ENCODE data around the gene COLGALT1. TPM values are rescaled to one million over a fixed set of nuclear protein-coding genes. Genes with fewer than 3 reads are reported as not detected.

Gene COLGALT1
- total and polyA plus RNA-seq, 4 donors, result 14.4 to 32.2 (median 22.5) TPM

DNA sequence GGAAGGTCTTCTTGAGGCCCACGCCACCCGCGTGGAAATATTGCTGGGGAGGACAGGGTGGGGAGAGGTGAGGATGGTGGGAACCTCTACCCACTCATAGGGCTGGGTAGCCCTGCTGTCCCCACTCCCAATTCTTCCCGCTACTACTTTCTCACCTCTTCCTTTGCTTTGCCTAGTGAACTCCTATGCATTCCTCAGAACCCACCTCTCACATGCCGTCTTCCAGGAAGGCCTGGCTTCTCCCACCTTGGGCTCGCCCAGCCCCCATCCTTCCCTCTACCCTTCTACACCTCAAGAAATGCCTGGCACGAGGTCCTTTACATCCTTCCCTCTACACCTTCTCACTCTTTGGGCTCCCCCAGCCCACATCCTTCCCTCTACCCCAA lies 62.4 kb downstream of the COLGALT1 start:
- DNase-seq (ENCODE audit: low spot score), result no peak
- no peak overlapping the region for H3K27ac ChIP-seq (ENCODE audit: low read depth in 1 of 2, low read length in 2 of 2)
- H3K4me1 ChIP-seq (ENCODE audit: control insufficient read depth in 4 of 4, insufficient read depth in 4 of 4, low read length in 3 of 4), result peaks cover 0 to 2% (median 0%) of the 10 kb centered on the region in 4 donors
- 88% methylated on average over 7 of the region's 7 CpGs for WGBS
- H3K9ac ChIP-seq (ENCODE audit: low read depth in 1 of 2, low read length in 2 of 2), result no peak overlapping the region
- TF ChIP-seq, protein P1, sequence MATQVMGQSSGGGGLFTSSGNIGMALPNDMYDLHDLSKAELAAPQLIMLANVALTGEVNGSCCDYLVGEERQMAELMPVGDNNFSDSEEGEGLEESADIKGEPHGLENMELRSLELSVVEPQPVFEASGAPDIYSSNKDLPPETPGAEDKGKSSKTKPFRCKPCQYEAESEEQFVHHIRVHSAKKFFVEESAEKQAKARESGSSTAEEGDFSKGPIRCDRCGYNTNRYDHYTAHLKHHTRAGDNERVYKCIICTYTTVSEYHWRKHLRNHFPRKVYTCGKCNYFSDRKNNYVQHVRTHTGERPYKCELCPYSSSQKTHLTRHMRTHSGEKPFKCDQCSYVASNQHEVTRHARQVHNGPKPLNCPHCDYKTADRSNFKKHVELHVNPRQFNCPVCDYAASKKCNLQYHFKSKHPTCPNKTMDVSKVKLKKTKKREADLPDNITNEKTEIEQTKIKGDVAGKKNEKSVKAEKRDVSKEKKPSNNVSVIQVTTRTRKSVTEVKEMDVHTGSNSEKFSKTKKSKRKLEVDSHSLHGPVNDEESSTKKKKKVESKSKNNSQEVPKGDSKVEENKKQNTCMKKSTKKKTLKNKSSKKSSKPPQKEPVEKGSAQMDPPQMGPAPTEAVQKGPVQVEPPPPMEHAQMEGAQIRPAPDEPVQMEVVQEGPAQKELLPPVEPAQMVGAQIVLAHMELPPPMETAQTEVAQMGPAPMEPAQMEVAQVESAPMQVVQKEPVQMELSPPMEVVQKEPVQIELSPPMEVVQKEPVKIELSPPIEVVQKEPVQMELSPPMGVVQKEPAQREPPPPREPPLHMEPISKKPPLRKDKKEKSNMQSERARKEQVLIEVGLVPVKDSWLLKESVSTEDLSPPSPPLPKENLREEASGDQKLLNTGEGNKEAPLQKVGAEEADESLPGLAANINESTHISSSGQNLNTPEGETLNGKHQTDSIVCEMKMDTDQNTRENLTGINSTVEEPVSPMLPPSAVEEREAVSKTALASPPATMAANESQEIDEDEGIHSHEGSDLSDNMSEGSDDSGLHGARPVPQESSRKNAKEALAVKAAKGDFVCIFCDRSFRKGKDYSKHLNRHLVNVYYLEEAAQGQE (IDR thresholded peaks at IDR 0.05), result no peak
- TF ChIP-seq SP1 (IDR thresholded peaks at IDR 0.05) (no peak), FOXA1 (IDR thresholded peaks at IDR 0.05) (no peak), HNF4G (IDR thresholded peaks at IDR 0.05) (no peak), EGR1 (IDR thresholded peaks at IDR 0.05; ENCODE audit: low read depth in 2 of 2) (no peak), HNF4A (conservative IDR thresholded peaks at IDR 0.05) (no peak), YY1 (IDR thresholded peaks at IDR 0.05) (no peak), FOXA2 (IDR thresholded peaks at IDR 0.05) (no peak), NR2F2 (IDR thresholded peaks at IDR 0.05) (no peak), TAF1 (conservative IDR thresholded peaks at IDR 0.05) (no peak), JUND (IDR thresholded peaks at IDR 0.05) (no peak)
- TF ChIP-seq, protein P2, sequence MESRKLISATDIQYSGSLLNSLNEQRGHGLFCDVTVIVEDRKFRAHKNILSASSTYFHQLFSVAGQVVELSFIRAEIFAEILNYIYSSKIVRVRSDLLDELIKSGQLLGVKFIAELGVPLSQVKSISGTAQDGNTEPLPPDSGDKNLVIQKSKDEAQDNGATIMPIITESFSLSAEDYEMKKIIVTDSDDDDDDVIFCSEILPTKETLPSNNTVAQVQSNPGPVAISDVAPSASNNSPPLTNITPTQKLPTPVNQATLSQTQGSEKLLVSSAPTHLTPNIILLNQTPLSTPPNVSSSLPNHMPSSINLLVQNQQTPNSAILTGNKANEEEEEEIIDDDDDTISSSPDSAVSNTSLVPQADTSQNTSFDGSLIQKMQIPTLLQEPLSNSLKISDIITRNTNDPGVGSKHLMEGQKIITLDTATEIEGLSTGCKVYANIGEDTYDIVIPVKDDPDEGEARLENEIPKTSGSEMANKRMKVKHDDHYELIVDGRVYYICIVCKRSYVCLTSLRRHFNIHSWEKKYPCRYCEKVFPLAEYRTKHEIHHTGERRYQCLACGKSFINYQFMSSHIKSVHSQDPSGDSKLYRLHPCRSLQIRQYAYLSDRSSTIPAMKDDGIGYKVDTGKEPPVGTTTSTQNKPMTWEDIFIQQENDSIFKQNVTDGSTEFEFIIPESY (IDR thresholded peaks at IDR 0.05), result no peak
- TF ChIP-seq, protein P3, sequence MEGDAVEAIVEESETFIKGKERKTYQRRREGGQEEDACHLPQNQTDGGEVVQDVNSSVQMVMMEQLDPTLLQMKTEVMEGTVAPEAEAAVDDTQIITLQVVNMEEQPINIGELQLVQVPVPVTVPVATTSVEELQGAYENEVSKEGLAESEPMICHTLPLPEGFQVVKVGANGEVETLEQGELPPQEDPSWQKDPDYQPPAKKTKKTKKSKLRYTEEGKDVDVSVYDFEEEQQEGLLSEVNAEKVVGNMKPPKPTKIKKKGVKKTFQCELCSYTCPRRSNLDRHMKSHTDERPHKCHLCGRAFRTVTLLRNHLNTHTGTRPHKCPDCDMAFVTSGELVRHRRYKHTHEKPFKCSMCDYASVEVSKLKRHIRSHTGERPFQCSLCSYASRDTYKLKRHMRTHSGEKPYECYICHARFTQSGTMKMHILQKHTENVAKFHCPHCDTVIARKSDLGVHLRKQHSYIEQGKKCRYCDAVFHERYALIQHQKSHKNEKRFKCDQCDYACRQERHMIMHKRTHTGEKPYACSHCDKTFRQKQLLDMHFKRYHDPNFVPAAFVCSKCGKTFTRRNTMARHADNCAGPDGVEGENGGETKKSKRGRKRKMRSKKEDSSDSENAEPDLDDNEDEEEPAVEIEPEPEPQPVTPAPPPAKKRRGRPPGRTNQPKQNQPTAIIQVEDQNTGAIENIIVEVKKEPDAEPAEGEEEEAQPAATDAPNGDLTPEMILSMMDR (IDR thresholded peaks at IDR 0.05; ENCODE audit: low read depth, low read length, missing input control), result no peak
- TF ChIP-seq, protein P4, sequence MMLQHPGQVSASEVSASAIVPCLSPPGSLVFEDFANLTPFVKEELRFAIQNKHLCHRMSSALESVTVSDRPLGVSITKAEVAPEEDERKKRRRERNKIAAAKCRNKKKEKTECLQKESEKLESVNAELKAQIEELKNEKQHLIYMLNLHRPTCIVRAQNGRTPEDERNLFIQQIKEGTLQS (IDR thresholded peaks at IDR 0.05), result no peak
- H3K4me3 ChIP-seq (ENCODE audit: low read depth in 1 of 3, low read length in 3 of 3), result no peak overlapping the region
- H3K27me3 ChIP-seq (ENCODE audit: control insufficient read depth in 4 of 4, insufficient read depth in 4 of 4, low read length in 3 of 4), result peaks cover 0 to 3% (median 0%) of the 10 kb centered on the region in 4 donors
- H3K36me3 ChIP-seq (ENCODE audit: control insufficient read depth in 4 of 4, insufficient read depth in 3 of 4, low read depth in 1 of 4, low read length in 3 of 4), result no peaks in the 10 kb centered on the region
- peaks cover 0 to 9% (median 3%) of the 10 kb centered on the region in 4 donors for H3K9me3 ChIP-seq (ENCODE audit: control insufficient read depth in 4 of 4, low read length in 3 of 4)

DNA sequence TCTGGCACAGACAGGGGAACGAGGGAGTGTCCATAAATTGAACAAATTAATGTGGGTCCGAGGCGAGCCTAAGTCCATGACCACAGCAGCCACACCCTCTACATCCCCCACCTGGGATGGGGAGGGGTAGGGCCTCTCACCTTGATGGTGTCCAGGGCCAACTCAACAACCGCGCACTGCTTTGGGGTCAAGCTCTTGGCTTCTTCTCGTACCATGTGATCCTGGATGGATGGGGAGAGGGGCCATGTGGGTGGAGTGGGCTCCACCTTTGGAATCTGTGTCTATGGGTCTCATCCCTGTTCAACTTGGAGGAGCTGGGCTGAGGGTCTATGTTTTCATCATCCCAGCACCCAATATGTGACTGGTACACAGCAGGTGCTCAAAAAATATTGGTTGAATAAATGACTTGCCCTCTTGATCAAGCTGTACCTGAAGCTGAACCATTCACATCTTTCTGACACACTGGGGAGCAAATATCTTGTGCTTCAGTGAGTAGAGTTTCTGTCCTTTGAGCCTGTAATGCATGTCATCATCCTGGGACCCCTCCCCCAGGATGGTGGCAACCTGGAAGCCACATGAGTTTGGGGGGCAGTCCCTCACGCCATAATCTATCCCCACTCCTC lies 62.9 kb downstream of the COLGALT1 start:
- WGBS, result 81% methylated on average over 7 of the region's 7 CpGs
- no peak overlapping the region for H3K4me3 ChIP-seq (ENCODE audit: low read depth in 1 of 3, low read length in 3 of 3)
- H3K36me3 ChIP-seq (ENCODE audit: control insufficient read depth in 4 of 4, insufficient read depth in 3 of 4, low read depth in 1 of 4, low read length in 3 of 4), result no peaks in the 10 kb centered on the region

More for the DNA sequence above, 62.9 kb downstream of the COLGALT1 start:
- Histone ChIP-seq H3K9ac (ENCODE audit: low read depth in 1 of 2, low read length in 2 of 2) (no peak overlapping the region), H3K9me3 (ENCODE audit: control insufficient read depth in 4 of 4, low read length in 3 of 4) (peaks cover 0 to 9% (median 4%) of the 10 kb centered on the region in 4 donors), H3K27ac (ENCODE audit: low read depth in 1 of 2, low read length in 2 of 2) (no peak overlapping the region), H3K27me3 (ENCODE audit: control insufficient read depth in 4 of 4, insufficient read depth in 4 of 4, low read length in 3 of 4) (peaks cover 0 to 3% (median 0%) of the 10 kb centered on the region in 4 donors), H3K4me1 (ENCODE audit: control insufficient read depth in 4 of 4, insufficient read depth in 4 of 4, low read length in 3 of 4) (peaks cover 0 to 2% (median 0%) of the 10 kb centered on the region in 4 donors)
- no peak for DNase-seq (ENCODE audit: low spot score)
- no peak for TF ChIP-seq SP1 (IDR thresholded peaks at IDR 0.05)
- no peak for TF ChIP-seq TAF1 (conservative IDR thresholded peaks at IDR 0.05)
- no peak for TF ChIP-seq GABPA (IDR thresholded peaks at IDR 0.05 in 1 of 2, conservative IDR thresholded peaks at IDR 0.05 in 1 of 2)
- TF ChIP-seq, protein P4 (IDR thresholded peaks at IDR 0.05), result no peak
- no peak for TF ChIP-seq NR2F2 (IDR thresholded peaks at IDR 0.05)
- TF ChIP-seq, protein P2 (IDR thresholded peaks at IDR 0.05), result no peak
- no peak for TF ChIP-seq YY1 (IDR thresholded peaks at IDR 0.05)
- TF ChIP-seq, protein P1 (IDR thresholded peaks at IDR 0.05), result no peak
